ENCODE results near the gene MTMR3.

DNA sequence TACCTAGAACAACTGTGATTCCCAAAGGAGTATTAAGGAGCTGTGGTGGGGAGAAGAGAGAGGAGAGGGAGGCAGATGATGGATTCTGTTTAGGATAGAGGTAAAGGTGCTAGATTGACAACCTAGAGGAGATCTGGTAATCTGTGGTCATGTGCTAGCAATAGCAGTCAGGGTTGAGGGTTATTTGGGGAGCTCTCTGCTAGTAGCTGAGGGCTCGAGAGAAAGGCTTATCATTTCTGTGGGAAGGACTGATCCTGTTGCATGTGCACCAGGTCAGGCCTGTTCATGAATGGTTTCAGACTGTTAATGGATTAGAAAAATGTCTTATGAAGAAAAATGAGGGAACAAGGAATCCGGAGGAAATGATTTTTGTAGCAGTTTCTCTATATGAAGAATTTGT lies 63.2 kb downstream of the MTMR3 start:
- TF ChIP-seq CTCF (IDR thresholded peaks at IDR 0.05; ENCODE audit: low read depth, low read length, poor library complexity, severe bottlenecking) (no peak), EZH2phosphoT487 (IDR thresholded peaks at IDR 0.05; ENCODE audit: borderline replicate concordance, low read length) (no peak)

Measured in DOHH2 (cell line).